ENCODE measurements around the gene MIEF1. TPM values are rescaled to one million over a fixed set of nuclear protein-coding genes. Genes with fewer than 3 reads are reported as not detected.

The MIEF1 gene
- total and polyA plus RNA-seq, 4 donors: 7.1 to 28.9 (median 17.4) TPM

- no peak overlapping the region for H3K9ac ChIP-seq (ENCODE audit: insufficient read depth in 1 of 2, low read length in 2 of 2)
- no peaks in the 10 kb centered on the region for H3K27me3 ChIP-seq (ENCODE audit: control insufficient read depth in 3 of 3, insufficient read depth in 3 of 3, low read length in 2 of 3)
- no peak overlapping the region for H3K4me3 ChIP-seq
- DNase-seq (no peak), ATAC-seq (ENCODE audit: insufficient read depth, low FRiP score) (no peak)
- TF ChIP-seq CTCF (IDR thresholded peaks at IDR 0.05; ENCODE audit: control extremely low read depth, extremely low read depth): no peak
- no peaks in the 10 kb centered on the region for H3K9me3 ChIP-seq (ENCODE audit: control insufficient read depth in 4 of 4, insufficient read depth in 3 of 4, low read length in 3 of 4)
- peak overlapping the region in 1 of 2 donors; percentile 49 for H3K27ac ChIP-seq (ENCODE audit: low read depth in 1 of 2, low read length in 1 of 2)
- 74 to 80% methylated on average over 10 of the region's 10 CpGs for WGBS, 2 donors
- peaks cover 0 to 2% (median 0%) of the 10 kb centered on the region in 4 donors for H3K36me3 ChIP-seq (ENCODE audit: control insufficient read depth in 4 of 4, insufficient read depth in 4 of 4, low read length in 4 of 4)
- peaks cover 0 to 12% (median 2%) of the 10 kb centered on the region in 5 donors for H3K4me1 ChIP-seq (ENCODE audit: control insufficient read depth in 5 of 5, insufficient read depth in 5 of 5, low read length in 5 of 5)
These were observed 7.5 kb upstream of the MIEF1 start for GRCh38 chr22:39494471-39495120.

GRCh38 chr22:39496131-39496838, 5.8 kb upstream of the MIEF1 start:
- Histone ChIP-seq H3K36me3 (ENCODE audit: control insufficient read depth in 4 of 4, insufficient read depth in 4 of 4, low read length in 4 of 4) (peaks cover 0 to under 1% (median 0%) of the 10 kb centered on the region in 4 donors), H3K4me1 (ENCODE audit: control insufficient read depth in 5 of 5, insufficient read depth in 5 of 5, low read length in 5 of 5) (peaks cover 1 to 10% (median 2%) of the 10 kb centered on the region in 5 donors), H3K9ac (ENCODE audit: insufficient read depth in 1 of 2, low read length in 2 of 2) (no peak overlapping the region), H3K27ac (ENCODE audit: low read depth in 1 of 2, low read length in 1 of 2) (no peak overlapping the region), H3K27me3 (ENCODE audit: control insufficient read depth in 3 of 3, insufficient read depth in 3 of 3, low read length in 2 of 3) (no peaks in the 10 kb centered on the region), H3K9me3 (ENCODE audit: control insufficient read depth in 4 of 4, insufficient read depth in 3 of 4, low read length in 3 of 4) (no peaks in the 10 kb centered on the region), H3K4me3 (no peak overlapping the region)
- TF ChIP-seq CTCF (IDR thresholded peaks at IDR 0.05; ENCODE audit: control extremely low read depth, extremely low read depth): peak; percentile 57
- 40 to 41% methylated on average over 13 of the region's 13 CpGs for WGBS, 2 donors
- DNase-seq (peak; percentile 74 to 79 (median 77)), ATAC-seq (ENCODE audit: insufficient read depth, low FRiP score) (peak; percentile 48)

- no peaks in the 10 kb centered on the region for H3K36me3 ChIP-seq (ENCODE audit: control insufficient read depth in 4 of 4, insufficient read depth in 4 of 4, low read length in 4 of 4)
- H3K9ac ChIP-seq (ENCODE audit: insufficient read depth in 1 of 2, low read length in 2 of 2): no peak overlapping the region
- no peak overlapping the region for H3K4me3 ChIP-seq
- peaks cover 2 to 17% (median 7%) of the 10 kb centered on the region in 5 donors for H3K4me1 ChIP-seq (ENCODE audit: control insufficient read depth in 5 of 5, insufficient read depth in 5 of 5, low read length in 5 of 5)
- ATAC-seq (ENCODE audit: insufficient read depth, low FRiP score) (no peak), DNase-seq (no peak)
- H3K27ac ChIP-seq (ENCODE audit: low read depth in 1 of 2, low read length in 1 of 2): no peak overlapping the region
- no peak for TF ChIP-seq CTCF (IDR thresholded peaks at IDR 0.05; ENCODE audit: control extremely low read depth, extremely low read depth)
- no peaks in the 10 kb centered on the region for H3K9me3 ChIP-seq (ENCODE audit: control insufficient read depth in 4 of 4, insufficient read depth in 3 of 4, low read length in 3 of 4)
- H3K27me3 ChIP-seq (ENCODE audit: control insufficient read depth in 3 of 3, insufficient read depth in 3 of 3, low read length in 2 of 3): no peaks in the 10 kb centered on the region
- 83 to 88% methylated on average over 8 of the region's 8 CpGs for WGBS, 2 donors
These were observed 4.7 kb upstream of the MIEF1 start for GRCh38 chr22:39497429-39497828.
